Adrenal gland (tissue), 5 donors: ENCODE results near the gene MARCHF10.

Source experiments
- CTCF ChIP-seq, 6 experiments: fragments of 450-650 bp in 4 of 6; fragments of 200-600 bp in 2 of 6; sonication (generic) in 1 of 6; IDR thresholded peaks; 1 replicate in 5 of 6; 2 replicates in 1 of 6; pipeline versions ENCODE4 v1.5.1 to v1.8.0; 2016 to 2021; ENCODE audit warnings: antibody characterized with exemption in 6 of 6, mild to moderate bottlenecking in 2 of 6, moderate library complexity in 1 of 6
- POLR2A ChIP-seq, 2 donors: fragments of 450-650 bp; IDR thresholded peaks; one replicate each; pipeline ENCODE4 v1.6.1; 2017; ENCODE audit warnings: antibody characterized with exemption in 2 of 2, mild to moderate bottlenecking in 2 of 2, moderate library complexity in 1 of 2
- donor health status: DM: no; HTN: no; CAD: no.

DNA sequence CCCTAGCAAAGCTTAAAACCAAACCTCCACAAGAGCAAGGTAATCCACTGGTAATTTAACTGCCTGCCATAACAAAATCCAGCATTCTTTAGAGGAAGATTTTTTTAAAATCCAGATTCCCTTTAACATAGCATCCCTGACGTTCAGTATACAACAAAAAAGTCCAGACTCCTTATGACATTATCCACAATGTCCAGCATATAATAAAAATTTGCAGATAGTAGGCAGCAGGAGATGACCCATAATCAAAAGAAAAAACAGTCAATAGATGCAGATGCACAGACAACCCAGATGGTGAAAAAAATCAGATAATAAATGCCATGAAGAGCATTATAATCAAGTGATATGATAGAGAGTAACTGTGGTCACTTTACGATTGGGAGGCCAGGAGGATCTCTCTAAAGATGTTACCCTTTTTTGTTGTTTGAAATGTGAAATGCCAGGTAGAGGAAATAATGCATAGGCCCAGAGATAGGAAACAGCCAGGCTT lies 147.4 kb downstream of the MARCHF10 start:
- TF ChIP-seq CTCF (IDR thresholded peaks at IDR 0.05) (no peak), POLR2A (IDR thresholded peaks at IDR 0.05) (no peak)
